Prostate gland (tissue), 2 donors: ENCODE results near the gene LSM4.

Experiments used
- POLR2A ChIP-seq: fragments of 450-650 bp; IDR thresholded peaks from one replicate; pipeline ENCODE4 v1.6.1; 2016; ENCODE audit warnings: antibody characterized with exemption, mild to moderate bottlenecking
- POLR2AphosphoS5 ChIP-seq: sonication (generic); formaldehyde crosslinking; IDR thresholded peaks from one replicate; pipeline ENCODE4 v1.6.1; 2017; ENCODE audit warnings: antibody characterized with exemption
- TF ChIP-seq, protein P1 (sequence below), 4 experiments: fragments of 200-600 bp in 2 of 4; fragments of 450-650 bp in 2 of 4; sonication (generic) in 2 of 4; IDR thresholded peaks; 1 replicate in 3 of 4; 2 replicates in 1 of 4; pipeline ENCODE4 v1.5.1; 2016 to 2019; ENCODE audit warnings: antibody characterized with exemption in 4 of 4, mild to moderate bottlenecking in 2 of 4, moderate library complexity in 2 of 4

GRCh38 chr19:18289471-18290301, 33.2 kb downstream of the LSM4 start:
- TF ChIP-seq, protein P1, sequence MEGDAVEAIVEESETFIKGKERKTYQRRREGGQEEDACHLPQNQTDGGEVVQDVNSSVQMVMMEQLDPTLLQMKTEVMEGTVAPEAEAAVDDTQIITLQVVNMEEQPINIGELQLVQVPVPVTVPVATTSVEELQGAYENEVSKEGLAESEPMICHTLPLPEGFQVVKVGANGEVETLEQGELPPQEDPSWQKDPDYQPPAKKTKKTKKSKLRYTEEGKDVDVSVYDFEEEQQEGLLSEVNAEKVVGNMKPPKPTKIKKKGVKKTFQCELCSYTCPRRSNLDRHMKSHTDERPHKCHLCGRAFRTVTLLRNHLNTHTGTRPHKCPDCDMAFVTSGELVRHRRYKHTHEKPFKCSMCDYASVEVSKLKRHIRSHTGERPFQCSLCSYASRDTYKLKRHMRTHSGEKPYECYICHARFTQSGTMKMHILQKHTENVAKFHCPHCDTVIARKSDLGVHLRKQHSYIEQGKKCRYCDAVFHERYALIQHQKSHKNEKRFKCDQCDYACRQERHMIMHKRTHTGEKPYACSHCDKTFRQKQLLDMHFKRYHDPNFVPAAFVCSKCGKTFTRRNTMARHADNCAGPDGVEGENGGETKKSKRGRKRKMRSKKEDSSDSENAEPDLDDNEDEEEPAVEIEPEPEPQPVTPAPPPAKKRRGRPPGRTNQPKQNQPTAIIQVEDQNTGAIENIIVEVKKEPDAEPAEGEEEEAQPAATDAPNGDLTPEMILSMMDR (IDR thresholded peaks at IDR 0.05), result no peak
- TF ChIP-seq POLR2A, result no peak
- TF ChIP-seq POLR2AphosphoS5, result no peak
